ENCODE measurements around the gene RETN. TPM values are rescaled to one million over a fixed set of nuclear protein-coding genes. Genes with fewer than 3 reads are reported as not detected.

Gene RETN
- total RNA-seq, 4 donors from 2014 or later = not detected

DNA sequence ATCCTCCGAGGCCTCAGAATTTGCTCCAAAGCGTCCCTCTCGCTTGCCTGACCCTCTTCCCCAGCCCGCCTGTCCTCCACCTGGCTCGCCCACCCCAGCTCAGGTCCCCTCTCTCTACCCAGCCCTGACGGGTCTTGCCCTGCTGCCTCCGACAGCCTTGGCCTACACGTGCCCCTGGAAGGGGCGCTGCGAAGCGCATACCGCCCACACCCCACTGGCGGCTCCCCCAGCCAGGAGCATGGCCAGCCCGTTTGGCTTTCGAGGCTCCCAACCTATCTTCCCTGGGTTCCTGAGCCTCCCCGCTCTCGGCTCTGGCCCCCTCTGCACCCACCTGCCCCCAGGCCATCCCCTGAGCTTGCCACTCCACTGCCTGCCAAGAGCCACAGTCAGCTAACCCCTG, 44.0 kb upstream of the RETN start:
- DNase-seq (ENCODE audit: low spot score in 2 of 2) = no peak
- 90 to 91% methylated on average over 17 of the region's 17 CpGs for WGBS, 2 donors
- TF ChIP-seq, protein P1, sequence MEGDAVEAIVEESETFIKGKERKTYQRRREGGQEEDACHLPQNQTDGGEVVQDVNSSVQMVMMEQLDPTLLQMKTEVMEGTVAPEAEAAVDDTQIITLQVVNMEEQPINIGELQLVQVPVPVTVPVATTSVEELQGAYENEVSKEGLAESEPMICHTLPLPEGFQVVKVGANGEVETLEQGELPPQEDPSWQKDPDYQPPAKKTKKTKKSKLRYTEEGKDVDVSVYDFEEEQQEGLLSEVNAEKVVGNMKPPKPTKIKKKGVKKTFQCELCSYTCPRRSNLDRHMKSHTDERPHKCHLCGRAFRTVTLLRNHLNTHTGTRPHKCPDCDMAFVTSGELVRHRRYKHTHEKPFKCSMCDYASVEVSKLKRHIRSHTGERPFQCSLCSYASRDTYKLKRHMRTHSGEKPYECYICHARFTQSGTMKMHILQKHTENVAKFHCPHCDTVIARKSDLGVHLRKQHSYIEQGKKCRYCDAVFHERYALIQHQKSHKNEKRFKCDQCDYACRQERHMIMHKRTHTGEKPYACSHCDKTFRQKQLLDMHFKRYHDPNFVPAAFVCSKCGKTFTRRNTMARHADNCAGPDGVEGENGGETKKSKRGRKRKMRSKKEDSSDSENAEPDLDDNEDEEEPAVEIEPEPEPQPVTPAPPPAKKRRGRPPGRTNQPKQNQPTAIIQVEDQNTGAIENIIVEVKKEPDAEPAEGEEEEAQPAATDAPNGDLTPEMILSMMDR (IDR thresholded peaks at IDR 0.05) = no peak
- no peak for TF ChIP-seq POLR2A (IDR thresholded peaks at IDR 0.05)
- H3K4me3 ChIP-seq (ENCODE audit: low read depth, poor library complexity, severe bottlenecking) = no peak overlapping the region
- intact Hi-C loops (cut with DNase I; ENCODE audit: low total_unique reads) = no loop called here

DNA sequence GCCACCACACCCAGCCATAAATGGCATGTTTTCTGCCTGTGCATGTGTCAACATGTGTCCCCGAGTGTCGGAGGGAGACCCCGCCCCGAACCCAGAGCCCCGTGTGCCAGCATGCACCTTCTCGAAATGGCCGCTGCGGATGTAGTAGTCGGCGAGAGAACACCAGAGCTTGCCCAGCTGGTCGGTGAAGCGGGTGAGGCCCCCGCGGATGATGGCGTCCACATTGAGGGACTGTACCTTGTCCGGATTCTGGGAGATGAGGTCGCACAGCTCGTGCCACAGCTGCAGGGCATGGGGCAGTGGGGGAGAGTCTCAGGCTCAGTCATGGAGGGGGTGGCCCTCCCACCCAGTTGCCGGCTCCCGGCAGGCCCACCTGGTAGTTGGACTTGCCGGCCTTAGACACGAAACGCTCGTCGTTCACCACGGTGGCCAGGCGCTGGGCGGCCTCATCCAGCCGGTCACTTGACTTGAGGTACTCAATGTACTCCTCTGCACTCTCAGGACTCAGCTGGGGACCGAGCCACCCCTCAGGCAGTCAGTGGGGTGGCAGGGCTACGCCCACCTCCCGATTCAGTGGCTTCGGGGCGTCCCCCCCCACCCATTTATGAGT, 43.0 kb upstream of the RETN start:
- no peak for DNase-seq (ENCODE audit: low spot score in 2 of 2)
- WGBS, 2 donors = 92 to 96% methylated on average over 34 of the region's 34 CpGs
- TF ChIP-seq POLR2A (IDR thresholded peaks at IDR 0.05) = no peak
- TF ChIP-seq, protein P1 (IDR thresholded peaks at IDR 0.05) = no peak
- no peak overlapping the region for H3K4me3 ChIP-seq (ENCODE audit: low read depth, poor library complexity, severe bottlenecking)
- intact Hi-C loops (cut with DNase I; ENCODE audit: low total_unique reads) = no loop called here

DNA sequence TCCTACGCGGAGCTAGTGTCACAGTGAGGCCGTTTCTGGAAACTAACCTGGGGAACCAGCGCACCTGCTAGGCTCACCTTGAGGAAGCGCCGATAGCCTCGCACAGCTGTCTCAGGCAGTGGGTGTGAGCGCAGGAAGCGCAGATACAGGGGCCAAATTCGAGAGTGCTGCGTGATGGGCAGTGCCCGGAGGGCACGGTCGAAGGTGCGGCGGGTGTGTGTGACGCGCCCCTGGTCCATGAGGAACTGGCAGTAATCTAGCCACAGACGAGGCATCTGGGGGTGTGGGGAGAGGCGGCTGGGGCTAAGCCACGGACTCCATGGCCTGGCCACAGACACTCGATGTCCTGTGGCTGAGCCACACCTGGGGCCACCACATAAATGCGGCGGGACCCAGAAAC, 41.7 kb upstream of the RETN start:
- TF ChIP-seq, protein P1 (IDR thresholded peaks at IDR 0.05) = no peak
- no peak for TF ChIP-seq POLR2A (IDR thresholded peaks at IDR 0.05)
- WGBS, 2 donors = 94% methylated on average over 21 to 24 of the region's 24 CpGs
- DNase-seq (ENCODE audit: low spot score in 2 of 2) = no peak
- intact Hi-C loops (cut with DNase I; ENCODE audit: low total_unique reads) = no loop called here
- no peak overlapping the region for H3K4me3 ChIP-seq (ENCODE audit: low read depth, poor library complexity, severe bottlenecking)

DNA sequence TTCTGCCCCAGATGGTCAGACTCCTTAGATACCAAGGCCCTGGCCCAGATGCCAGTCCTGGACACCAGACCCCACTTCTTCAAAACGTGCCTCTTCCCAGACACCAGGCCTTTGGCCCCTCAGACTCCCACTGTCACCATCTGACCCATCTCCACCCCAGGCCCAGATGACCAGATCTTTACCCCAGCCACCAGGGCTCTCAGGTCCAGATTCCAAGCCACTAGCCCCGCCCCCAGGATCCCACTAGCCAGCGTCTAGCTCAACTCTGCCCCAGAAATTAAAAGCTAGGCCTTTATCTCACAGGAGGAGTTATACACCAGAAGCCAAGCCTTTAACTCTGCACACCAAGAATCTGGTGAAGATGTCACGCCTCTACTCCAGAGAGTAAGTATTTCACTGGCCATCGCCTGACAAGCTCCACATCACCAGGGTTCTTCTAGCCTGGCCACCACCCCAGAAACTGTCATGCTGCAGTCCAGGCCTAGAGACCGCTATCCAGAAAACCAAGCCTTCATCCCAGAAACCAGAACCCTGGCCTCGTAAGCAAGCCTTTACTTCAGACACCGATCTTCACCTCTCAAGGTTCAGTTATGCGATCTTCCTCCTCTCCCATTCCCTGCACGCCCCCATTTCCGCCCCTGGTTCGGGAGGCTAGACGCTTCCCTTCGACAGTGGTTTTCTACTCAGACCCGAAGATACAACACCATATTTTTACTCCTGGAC, 40.1 kb upstream of the RETN start:
- peak overlapping the region; percentile 99 for H3K4me3 ChIP-seq (ENCODE audit: low read depth, poor library complexity, severe bottlenecking)
- DNase-seq (ENCODE audit: low spot score in 2 of 2) = no peak
- 5 to 7% methylated on average over 15 of the region's 15 CpGs for WGBS, 2 donors
- intact Hi-C loops (cut with DNase I; ENCODE audit: low total_unique reads) = no loop called here
- TF ChIP-seq, protein P1 (IDR thresholded peaks at IDR 0.05) = no peak
- no peak for TF ChIP-seq POLR2A (IDR thresholded peaks at IDR 0.05)

DNA sequence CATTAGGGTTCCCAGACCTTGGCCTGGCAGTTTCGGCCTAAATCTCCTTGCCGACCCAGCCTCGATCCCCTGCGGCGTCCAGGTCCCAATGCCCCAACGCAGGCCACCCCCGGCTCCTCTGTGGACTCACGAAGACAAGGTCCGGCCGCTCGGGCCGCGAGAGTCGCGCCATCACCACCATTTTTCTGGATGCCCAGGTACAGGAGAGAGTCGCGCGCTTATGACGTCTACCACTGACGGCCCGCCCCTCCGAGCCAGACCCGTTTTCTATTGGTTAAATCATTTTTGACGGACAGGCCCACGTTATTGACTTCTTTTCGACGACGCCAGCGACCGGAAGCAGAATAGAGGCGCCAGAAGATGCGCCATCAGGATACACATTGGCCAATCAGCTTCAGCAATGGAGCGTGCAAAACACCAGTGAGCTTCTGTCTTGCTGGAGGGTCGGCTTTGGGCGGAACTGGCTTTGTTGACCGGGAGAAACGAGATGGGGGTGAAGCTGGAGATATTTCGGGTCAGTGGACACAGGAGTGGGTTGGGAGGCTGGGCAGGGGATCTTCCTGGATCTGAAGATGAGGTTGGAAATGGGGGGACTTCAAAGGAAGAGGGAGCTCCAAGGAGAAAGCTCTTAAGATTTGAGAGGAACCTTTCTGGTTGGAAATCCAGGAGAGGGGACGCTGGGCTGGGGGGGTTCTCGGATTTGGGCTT, 39.3 kb upstream of the RETN start, which contains the start of the genes PET100 and XAB2:
Gene PET100, plus strand, starts transcription at position 447 of the 708 bp plus-strand sequence. Its CDS starts 41 bp downstream, at position 488.
Gene XAB2, minus strand, starts transcription at position 199 of the 708 bp plus-strand sequence. Its CDS starts 18 bp downstream, at position 181.
- DNase-seq (ENCODE audit: low spot score in 2 of 2) = peak; percentile 98 to 99
- WGBS, 2 donors = 1% methylated on average over 40 of the region's 40 CpGs
- H3K4me3 ChIP-seq (ENCODE audit: low read depth, poor library complexity, severe bottlenecking) = peak within 1 kb of the TSS; percentile 99
- TF ChIP-seq POLR2A (IDR thresholded peaks at IDR 0.05) = peak in 1 of 2 donors; percentile 25
- TF ChIP-seq, protein P1 (IDR thresholded peaks at IDR 0.05) = no peak
- intact Hi-C loops (cut with DNase I; ENCODE audit: low total_unique reads) = no loop called here
